ENCODE measurements around the gene ZNF532.
"Not testable (repeated sequence)": the region's sequence is repeated elsewhere in the genome, so short reads cannot be mapped to it uniquely, and the experiment has no call there.

ZNF532 gene

DNA sequence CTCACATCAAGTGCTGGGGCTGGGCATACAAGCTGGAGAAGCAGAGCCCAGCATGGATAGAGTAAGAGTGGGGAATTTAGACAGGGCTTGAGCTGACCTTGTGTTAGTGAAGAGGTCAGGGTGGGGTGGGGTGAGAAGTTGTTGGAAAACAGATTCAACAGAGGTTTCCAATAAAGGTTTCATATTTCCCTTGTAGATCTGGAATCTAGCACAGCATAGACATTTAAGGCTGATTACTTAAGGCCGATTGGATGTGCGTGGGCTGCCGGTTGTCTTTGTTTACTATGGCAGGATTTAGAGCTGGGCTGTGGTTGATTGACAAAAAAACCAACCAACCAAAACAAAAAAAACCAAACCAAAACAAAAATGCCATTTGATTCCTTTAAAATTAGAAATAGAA lies 160.2 kb downstream of the ZNF532 start:
- no peak for DNase-seq (ENCODE audit: low spot score)
- no peak overlapping the region for H2BK15ac ChIP-seq (ENCODE audit: low read length)
- no peak overlapping the region for H3K9ac ChIP-seq (ENCODE audit: low read depth, low read length, poor library complexity)
- peaks cover 0 to 11% (median 0%) of the 10 kb centered on the region in 3 experiments for H3K27me3 ChIP-seq (ENCODE audit: control insufficient read depth in 3 of 3, insufficient read depth in 3 of 3, low read depth in 1 of 3, low read length in 3 of 3)
- no peak overlapping the region for H2BK5ac ChIP-seq (ENCODE audit: low read length)
- H3K79me1 ChIP-seq (ENCODE audit: low read depth, low read length): no peaks in the 10 kb centered on the region
- H2BK12ac ChIP-seq (ENCODE audit: low read length): no peak overlapping the region
- no peak overlapping the region for H3K27ac ChIP-seq (replicated peaks; ENCODE audit: low read length)
- H3K4ac ChIP-seq (ENCODE audit: low read length): no peak overlapping the region
- H2BK120ac ChIP-seq (ENCODE audit: low read depth, low read length): no peak overlapping the region
- H3K4me2 ChIP-seq (ENCODE audit: insufficient read depth, low read length, poor library complexity, severe bottlenecking): no peak overlapping the region
- no peak overlapping the region for H2AFZ ChIP-seq (ENCODE audit: low read length)
- no peaks in the 10 kb centered on the region for H3K9me3 ChIP-seq (replicated peaks in 1 of 2; ENCODE audit: control insufficient read depth in 2 of 2, insufficient read depth in 1 of 2, low read depth in 1 of 2, low read length in 2 of 2)
- no CpG with 5 or more reads among the region's 3 CpGs for WGBS, 2 donors (ENCODE audit: extremely low coverage in 2 of 2, insufficient read length in 2 of 2, insufficient replicate concordance in 1 of 2)
- H3K18ac ChIP-seq (ENCODE audit: low read length): no peak overlapping the region
- no peak overlapping the region for H3K23ac ChIP-seq (ENCODE audit: low read depth, low read length, poor library complexity)
- no peak overlapping the region for H2AK5ac ChIP-seq (ENCODE audit: low read depth, low read length)
- no peak overlapping the region for H4K8ac ChIP-seq (ENCODE audit: low read depth, low read length)
- H3K4me3 ChIP-seq (ENCODE audit: low read length in 2 of 2): no peak overlapping the region
- no peak overlapping the region for H4K91ac ChIP-seq (ENCODE audit: low read depth, low read length, poor library complexity)
- H3K4me1 ChIP-seq (ENCODE audit: control insufficient read depth in 2 of 2, insufficient read depth in 1 of 2, low read depth in 1 of 2, low read length in 2 of 2): peaks cover under 1 to 2% of the 10 kb centered on the region in 2 donors
- H3K36me3 ChIP-seq (replicated peaks in 1 of 2; ENCODE audit: control insufficient read depth in 2 of 2, insufficient read depth in 2 of 2, low read length in 2 of 2): no peaks in the 10 kb centered on the region
- no peak overlapping the region for H3K14ac ChIP-seq (ENCODE audit: low read length)

DNA sequence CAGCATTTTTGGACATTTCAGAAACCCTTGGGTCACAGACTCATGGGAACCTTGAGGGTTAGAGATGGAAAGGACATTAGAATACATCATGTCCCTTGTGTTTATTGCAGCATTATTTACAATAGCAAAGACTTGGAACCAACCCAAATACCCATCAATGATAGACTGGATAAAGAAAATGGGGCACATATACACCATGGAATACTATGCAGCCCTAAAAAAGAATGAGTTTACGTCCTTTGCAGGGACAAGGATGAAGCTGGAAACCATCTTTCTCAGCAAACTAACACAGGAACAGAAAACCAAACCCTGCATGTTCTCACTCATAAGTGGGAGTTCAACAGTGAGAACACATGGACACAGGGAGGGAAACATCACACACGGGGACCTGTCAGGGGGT lies 160.9 kb downstream of the ZNF532 start:
- not testable (repeated sequence) for H2BK12ac ChIP-seq (ENCODE audit: low read length)
- WGBS, 2 donors (ENCODE audit: extremely low coverage in 2 of 2, insufficient read length in 2 of 2, insufficient replicate concordance in 1 of 2): no CpG with 5 or more reads among the region's 2 CpGs

DNA sequence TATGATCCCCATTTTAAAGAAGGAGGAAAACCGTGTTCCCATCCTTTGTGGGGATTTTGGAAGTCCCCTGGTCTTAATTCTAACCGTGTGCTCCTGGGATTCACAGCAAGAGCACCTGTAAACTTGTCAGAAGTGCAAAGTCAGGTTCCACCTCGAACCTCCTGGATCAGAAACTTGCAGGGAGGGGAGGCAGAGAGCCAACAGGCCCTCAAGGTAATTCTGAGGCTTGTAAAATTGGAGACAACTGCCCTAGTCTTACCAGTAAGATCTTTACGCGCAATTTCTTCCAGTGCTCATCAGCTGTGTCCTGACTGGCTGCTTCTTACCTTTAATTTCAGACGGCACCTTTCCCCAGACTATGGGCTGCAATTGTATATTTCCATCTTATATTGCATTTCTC lies 161.7 kb downstream of the ZNF532 start:
- WGBS, 2 donors (ENCODE audit: extremely low coverage in 2 of 2, insufficient read length in 2 of 2, insufficient replicate concordance in 1 of 2): no CpG with 5 or more reads among the region's 6 CpGs
- Histone ChIP-seq H2BK15ac (ENCODE audit: low read length) (no peak overlapping the region), H3K36me3 (replicated peaks in 1 of 2; ENCODE audit: control insufficient read depth in 2 of 2, insufficient read depth in 2 of 2, low read length in 2 of 2) (no peaks in the 10 kb centered on the region)

More for the DNA sequence above, 160.9 kb downstream of the ZNF532 start:
- H3K9ac ChIP-seq (ENCODE audit: low read depth, low read length, poor library complexity); H3K36me3 ChIP-seq (replicated peaks in 1 of 2; ENCODE audit: control insufficient read depth in 2 of 2, insufficient read depth in 2 of 2, low read length in 2 of 2); H3K79me1 ChIP-seq (ENCODE audit: low read depth, low read length); H3K18ac ChIP-seq (ENCODE audit: low read length); H3K4me2 ChIP-seq (ENCODE audit: insufficient read depth, low read length, poor library complexity, severe bottlenecking); DNase-seq (ENCODE audit: low spot score); H3K27me3 ChIP-seq (ENCODE audit: control insufficient read depth in 3 of 3, insufficient read depth in 3 of 3, low read depth in 1 of 3, low read length in 3 of 3); H4K91ac ChIP-seq (ENCODE audit: low read depth, low read length, poor library complexity); H2AK5ac ChIP-seq (ENCODE audit: low read depth, low read length); H3K4me3 ChIP-seq (ENCODE audit: low read length in 2 of 2); H2BK120ac ChIP-seq (ENCODE audit: low read depth, low read length); H3K23ac ChIP-seq (ENCODE audit: low read depth, low read length, poor library complexity); H2AFZ ChIP-seq (ENCODE audit: low read length); H3K4ac ChIP-seq (ENCODE audit: low read length); H2BK5ac ChIP-seq (ENCODE audit: low read length); H4K8ac ChIP-seq (ENCODE audit: low read depth, low read length); H3K9me3 ChIP-seq (replicated peaks in 1 of 2; ENCODE audit: control insufficient read depth in 2 of 2, insufficient read depth in 1 of 2, low read depth in 1 of 2, low read length in 2 of 2); H3K4me1 ChIP-seq (ENCODE audit: control insufficient read depth in 2 of 2, insufficient read depth in 1 of 2, low read depth in 1 of 2, low read length in 2 of 2); H3K14ac ChIP-seq (ENCODE audit: low read length); H3K27ac ChIP-seq (replicated peaks; ENCODE audit: low read length); H2BK15ac ChIP-seq (ENCODE audit: low read length): not testable (repeated sequence)

DNA sequence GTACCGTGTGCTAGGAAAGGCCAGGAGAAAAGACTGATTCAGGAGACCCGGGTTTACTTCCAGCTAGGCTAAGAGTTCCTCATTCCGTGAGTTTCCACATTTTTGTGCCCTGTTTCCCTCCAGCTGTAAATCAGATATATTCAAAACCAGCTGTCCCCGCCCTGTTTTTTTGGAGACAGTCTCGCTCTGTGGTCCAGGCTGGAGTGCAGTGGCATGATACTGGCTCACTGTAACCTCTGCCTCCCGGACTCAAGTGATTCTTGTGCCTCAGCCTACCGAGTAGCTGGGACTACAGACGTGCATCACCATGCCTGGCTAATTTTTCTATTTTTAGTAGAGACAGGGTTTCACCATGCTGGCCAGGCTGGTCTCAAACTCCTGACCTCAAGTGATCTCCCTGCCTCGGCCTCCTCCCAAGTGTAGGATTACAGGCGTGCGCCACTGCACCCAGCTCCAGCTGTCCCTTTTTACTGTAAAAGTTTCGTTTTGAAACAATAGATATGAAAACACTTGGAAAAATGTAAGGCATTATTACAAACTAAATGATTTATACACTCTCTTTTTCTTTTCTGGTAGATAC lies 162.2 kb downstream of the ZNF532 start:
- Histone ChIP-seq H3K4me1 (ENCODE audit: control insufficient read depth in 2 of 2, insufficient read depth in 1 of 2, low read depth in 1 of 2, low read length in 2 of 2) (peaks cover 3 to 7% of the 10 kb centered on the region in 2 donors), H3K4me3 (ENCODE audit: low read length in 2 of 2) (no peak overlapping the region), H3K36me3 (replicated peaks in 1 of 2; ENCODE audit: control insufficient read depth in 2 of 2, insufficient read depth in 2 of 2, low read length in 2 of 2) (no peaks in the 10 kb centered on the region), H3K9me3 (replicated peaks in 1 of 2; ENCODE audit: control insufficient read depth in 2 of 2, insufficient read depth in 1 of 2, low read depth in 1 of 2, low read length in 2 of 2) (no peaks in the 10 kb centered on the region), H3K23ac (ENCODE audit: low read depth, low read length, poor library complexity) (no peak overlapping the region), H3K4ac (ENCODE audit: low read length) (no peak overlapping the region), H3K4me2 (ENCODE audit: insufficient read depth, low read length, poor library complexity, severe bottlenecking) (no peak overlapping the region), H2AK5ac (ENCODE audit: low read depth, low read length) (no peak overlapping the region), H2BK12ac (ENCODE audit: low read length) (no peak overlapping the region), H3K27ac (replicated peaks; ENCODE audit: low read length) (no peak overlapping the region), H3K9ac (ENCODE audit: low read depth, low read length, poor library complexity) (no peak overlapping the region), H2AFZ (ENCODE audit: low read length) (no peak overlapping the region), H3K27me3 (ENCODE audit: control insufficient read depth in 3 of 3, insufficient read depth in 3 of 3, low read depth in 1 of 3, low read length in 3 of 3) (peaks cover 0 to 7% (median 0%) of the 10 kb centered on the region in 3 experiments), H3K14ac (ENCODE audit: low read length) (no peak overlapping the region), H2BK5ac (ENCODE audit: low read length) (no peak overlapping the region), H2BK15ac (ENCODE audit: low read length) (no peak overlapping the region), H3K18ac (ENCODE audit: low read length) (no peak overlapping the region), H4K91ac (ENCODE audit: low read depth, low read length, poor library complexity) (no peak overlapping the region), H2BK120ac (ENCODE audit: low read depth, low read length) (no peak overlapping the region), H4K8ac (ENCODE audit: low read depth, low read length) (no peak overlapping the region), H3K79me1 (ENCODE audit: low read depth, low read length) (no peaks in the 10 kb centered on the region)
- no peak for DNase-seq (ENCODE audit: low spot score)
- no CpG with 5 or more reads among the region's 12 CpGs for WGBS, 2 donors (ENCODE audit: extremely low coverage in 2 of 2, insufficient read length in 2 of 2, insufficient replicate concordance in 1 of 2)

More for the DNA sequence above, 161.7 kb downstream of the ZNF532 start:
- Histone ChIP-seq H3K23ac (ENCODE audit: low read depth, low read length, poor library complexity) (no peak overlapping the region), H2AK5ac (ENCODE audit: low read depth, low read length) (no peak overlapping the region), H3K4ac (ENCODE audit: low read length) (no peak overlapping the region), H3K9me3 (replicated peaks in 1 of 2; ENCODE audit: control insufficient read depth in 2 of 2, insufficient read depth in 1 of 2, low read depth in 1 of 2, low read length in 2 of 2) (no peaks in the 10 kb centered on the region), H3K27me3 (ENCODE audit: control insufficient read depth in 3 of 3, insufficient read depth in 3 of 3, low read depth in 1 of 3, low read length in 3 of 3) (peaks cover 0 to 7% (median 0%) of the 10 kb centered on the region in 3 experiments), H3K4me1 (ENCODE audit: control insufficient read depth in 2 of 2, insufficient read depth in 1 of 2, low read depth in 1 of 2, low read length in 2 of 2) (peaks cover 3 to 7% of the 10 kb centered on the region in 2 donors), H3K9ac (ENCODE audit: low read depth, low read length, poor library complexity) (no peak overlapping the region), H2BK5ac (ENCODE audit: low read length) (no peak overlapping the region), H2BK12ac (ENCODE audit: low read length) (no peak overlapping the region), H4K91ac (ENCODE audit: low read depth, low read length, poor library complexity) (no peak overlapping the region), H2AFZ (ENCODE audit: low read length) (no peak overlapping the region), H4K8ac (ENCODE audit: low read depth, low read length) (no peak overlapping the region), H3K79me1 (ENCODE audit: low read depth, low read length) (no peaks in the 10 kb centered on the region), H2BK120ac (ENCODE audit: low read depth, low read length) (no peak overlapping the region), H3K4me2 (ENCODE audit: insufficient read depth, low read length, poor library complexity, severe bottlenecking) (no peak overlapping the region), H3K18ac (ENCODE audit: low read length) (no peak overlapping the region), H3K27ac (replicated peaks; ENCODE audit: low read length) (no peak overlapping the region), H3K14ac (ENCODE audit: low read length) (no peak overlapping the region), H3K4me3 (ENCODE audit: low read length in 2 of 2) (no peak overlapping the region)
- DNase-seq (ENCODE audit: low spot score): no peak
